Pulmonary artery endothelial cell (primary cell): ENCODE data around the gene EPRS1. TPM values are rescaled to one million over a fixed set of nuclear protein-coding genes. Genes with fewer than 3 reads are reported as not detected.
"Not testable (repeated sequence)": the region's sequence is repeated elsewhere in the genome, so short reads cannot be mapped to it uniquely, and the experiment has no call there.

Source experiments
- DNase-seq: peaks from one replicate; pipeline ENCODE4 v3.0.0-alpha.2; 2011; ENCODE audit warnings: low read depth, low spot score
- total RNA-seq: library from RNA; depleted of rRNA; stranded (reverse); fragments of >200 nt; gene quantifications from 2 replicates; pipeline ENCODE4 v1.2.3, GENCODE V29; 2014

EPRS1 gene
- total RNA-seq, 1 donor from 2014 or later: 189 TPM

DNA sequence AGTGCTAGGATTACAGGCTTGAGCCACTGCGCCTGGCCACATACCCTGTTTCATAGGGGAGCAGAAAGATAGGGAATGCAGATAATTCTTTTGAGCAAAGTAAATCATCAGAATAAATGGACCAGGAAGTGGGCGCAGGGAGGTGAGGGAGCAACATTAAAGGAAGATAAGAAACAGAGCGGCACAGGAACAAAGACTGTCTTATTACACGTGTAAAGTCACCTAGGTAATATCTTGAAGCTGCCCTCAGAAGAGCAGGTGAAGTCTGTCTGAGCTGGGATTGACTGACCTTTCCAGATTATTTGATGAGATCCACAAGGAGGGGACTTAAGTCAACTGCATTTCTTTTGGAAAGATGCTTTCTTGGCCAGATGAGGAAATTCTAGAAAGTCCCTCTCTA is 7.7 kb downstream of the EPRS1 start:
- no peak for DNase-seq

DNA sequence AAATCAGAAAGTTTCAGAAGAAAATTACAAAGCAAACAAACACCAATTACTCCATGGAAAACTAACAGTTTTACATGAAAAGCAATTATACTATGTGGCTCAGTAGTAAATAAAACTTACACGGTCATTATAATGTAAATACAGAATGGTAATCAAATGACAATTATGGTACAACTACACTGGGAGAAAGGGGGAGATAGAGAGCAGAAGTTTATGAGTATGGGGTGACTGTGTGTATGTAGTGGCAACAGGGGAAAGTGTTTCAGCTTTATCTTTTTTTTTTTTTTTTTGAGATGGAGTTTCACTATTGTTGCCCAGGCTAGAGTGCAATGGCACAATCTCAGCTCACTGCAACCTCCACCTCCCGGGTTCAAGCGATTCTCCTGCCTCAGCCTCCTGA is 8.5 kb downstream of the EPRS1 start:
- DNase-seq: not testable (repeated sequence)

DNA sequence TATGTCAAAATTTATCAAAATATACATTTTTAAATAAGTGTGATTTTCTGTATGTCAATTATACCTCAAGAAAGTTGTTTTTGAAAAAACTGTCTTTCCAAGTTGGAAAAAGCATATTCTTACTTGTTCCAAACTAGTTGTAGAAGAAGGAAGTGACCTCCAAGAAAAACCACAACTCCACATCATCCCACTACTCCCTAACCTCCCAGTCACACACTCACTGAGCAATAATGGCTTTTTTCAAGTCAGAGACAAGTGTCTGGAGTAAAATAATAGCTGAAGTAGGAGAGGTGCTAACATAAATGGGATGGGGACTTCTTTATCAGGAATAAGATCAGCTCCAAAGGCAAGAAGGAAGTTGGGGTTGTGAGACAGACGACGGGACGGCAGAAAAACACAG is 13.4 kb downstream of the EPRS1 start:
- no peak for DNase-seq

DNA sequence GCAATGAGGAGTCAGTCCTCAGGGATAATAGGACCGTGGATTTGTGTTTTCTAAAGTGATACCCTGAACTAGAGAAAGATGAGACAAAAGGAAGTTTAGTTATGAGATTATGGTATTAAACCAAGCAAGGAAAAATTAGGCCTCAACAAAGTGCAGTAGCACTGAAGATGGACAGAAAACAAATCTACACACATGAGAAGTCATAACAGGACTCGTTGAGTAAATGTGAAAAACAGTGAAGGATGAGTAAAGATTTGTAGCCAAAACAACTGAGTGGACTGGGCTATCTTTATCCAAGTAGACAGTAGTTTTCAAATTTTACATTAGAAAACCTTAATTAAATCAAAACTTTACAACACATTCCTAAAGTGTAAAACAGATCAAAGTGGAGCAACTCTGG is 15.0 kb downstream of the EPRS1 start:
- DNase-seq: no peak

DNA sequence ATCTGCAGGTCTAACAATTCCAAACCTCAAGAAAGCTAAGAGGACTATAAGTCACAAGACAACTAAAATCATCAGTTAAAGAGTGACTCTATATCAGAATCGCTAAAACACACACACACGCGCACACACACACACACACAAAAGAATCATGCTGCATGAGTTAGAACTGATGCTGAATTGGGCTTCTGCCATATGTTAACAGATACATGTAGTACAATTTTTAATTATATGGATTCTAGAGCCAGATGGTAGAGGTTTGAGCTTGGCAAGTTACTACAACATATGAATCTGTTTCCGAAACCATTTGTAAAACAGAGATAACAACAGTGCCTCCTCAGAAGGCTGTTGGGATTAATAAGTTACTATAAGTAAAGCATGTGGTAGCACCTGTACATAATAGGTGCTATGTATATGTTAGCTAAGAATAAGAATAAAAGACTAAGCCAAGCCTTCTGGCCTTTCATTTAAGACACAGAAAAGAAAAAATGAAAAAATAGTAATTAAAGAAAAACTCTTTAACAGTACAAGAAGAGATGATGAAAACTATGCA is 17.9 kb downstream of the EPRS1 start:
- no peak for DNase-seq

DNA sequence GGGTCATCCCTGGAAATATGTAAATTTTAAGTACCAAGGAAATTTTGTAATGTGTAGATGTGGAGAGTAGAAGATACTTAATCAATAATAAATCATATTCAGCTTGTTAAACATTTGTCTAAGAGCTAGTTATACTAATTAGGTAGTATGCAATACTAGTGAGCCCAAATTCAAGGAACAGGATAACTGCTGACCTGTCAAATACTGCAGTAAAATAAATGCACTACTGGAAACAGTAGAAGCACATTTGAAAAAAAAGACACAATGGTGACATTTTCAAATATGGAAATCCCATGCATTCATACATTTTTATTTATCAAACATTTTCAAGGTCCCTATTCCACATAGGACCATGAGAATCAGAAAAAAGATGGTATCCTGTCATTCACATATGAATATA is 27.2 kb downstream of the EPRS1 start:
- no peak for DNase-seq

DNA sequence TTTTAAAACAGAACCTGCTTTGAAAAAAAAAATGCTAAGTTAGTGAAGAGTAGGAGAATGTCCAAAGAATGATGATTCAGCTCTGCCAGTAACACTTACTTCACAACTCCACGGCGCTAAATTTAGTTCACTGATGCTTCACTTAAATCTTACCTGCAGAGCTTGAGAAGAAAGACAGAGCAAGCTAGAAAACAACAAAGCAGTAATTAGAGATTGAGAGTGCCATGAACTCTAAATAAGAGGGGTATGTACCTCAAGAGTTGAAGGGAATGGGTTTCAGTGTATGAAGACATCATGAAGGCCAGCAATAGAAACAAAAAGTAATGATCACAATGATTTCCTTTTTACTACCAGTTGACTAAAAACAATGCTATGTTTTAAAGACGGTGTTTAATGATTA is 32.8 kb downstream of the EPRS1 start:
- DNase-seq: no peak

DNA sequence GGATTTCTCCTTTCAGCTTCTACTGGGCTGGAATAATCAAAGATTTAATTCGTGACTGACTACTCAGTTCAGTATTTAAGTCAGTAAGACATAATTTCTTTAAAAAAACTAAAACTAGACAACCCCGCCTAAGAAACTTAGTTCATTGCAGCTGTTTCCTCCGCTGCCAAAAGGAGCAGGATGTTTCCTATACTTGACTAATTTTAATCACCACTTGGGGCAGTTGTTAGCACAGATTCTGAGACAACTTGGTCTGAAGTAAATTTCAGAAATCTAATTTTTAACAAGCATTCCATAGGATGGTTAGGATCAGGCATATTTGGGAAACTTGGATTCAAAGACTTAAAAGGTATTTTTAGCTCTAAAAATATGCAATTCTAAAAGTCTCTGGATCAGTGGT is 34.0 kb downstream of the EPRS1 start:
- DNase-seq: peak; percentile 27

DNA sequence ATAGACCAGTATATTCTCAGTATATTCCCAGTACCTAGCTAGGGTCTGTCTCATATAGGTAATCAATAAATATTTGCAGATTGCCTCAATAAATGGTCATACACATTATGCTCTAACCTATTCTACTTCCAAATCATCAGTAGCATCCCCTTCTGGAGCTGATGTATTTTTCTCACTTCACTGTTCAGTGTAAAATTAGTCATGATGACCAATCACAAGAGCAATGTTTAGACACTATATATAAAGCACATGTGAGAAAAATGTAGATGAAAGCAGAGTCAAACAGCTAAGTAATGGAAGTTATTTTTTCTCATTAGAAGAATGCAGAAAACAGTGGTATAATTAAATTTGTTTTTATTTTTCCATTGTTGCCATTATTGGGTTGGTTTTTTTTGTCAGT is 34.7 kb downstream of the EPRS1 start:
- no peak for DNase-seq

DNA sequence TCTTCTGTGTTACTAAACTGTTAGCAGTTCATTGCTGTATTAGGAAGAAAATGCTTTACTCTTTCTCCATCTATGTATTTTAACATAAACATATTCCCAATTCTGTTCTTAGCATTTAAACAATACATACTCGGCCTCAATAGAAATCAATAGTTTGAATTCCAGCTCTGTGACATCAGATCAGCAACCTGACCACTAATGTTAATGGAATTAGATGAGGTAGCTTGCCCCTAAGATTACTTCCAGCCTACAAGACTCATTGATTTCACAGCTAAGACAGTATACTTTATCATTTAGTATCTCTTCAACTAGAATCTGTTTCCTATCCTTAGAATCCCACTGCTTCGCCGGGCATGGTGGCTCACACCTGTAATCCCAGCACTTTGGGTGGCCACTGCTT is 38.9 kb downstream of the EPRS1 start:
- DNase-seq: no peak

DNA sequence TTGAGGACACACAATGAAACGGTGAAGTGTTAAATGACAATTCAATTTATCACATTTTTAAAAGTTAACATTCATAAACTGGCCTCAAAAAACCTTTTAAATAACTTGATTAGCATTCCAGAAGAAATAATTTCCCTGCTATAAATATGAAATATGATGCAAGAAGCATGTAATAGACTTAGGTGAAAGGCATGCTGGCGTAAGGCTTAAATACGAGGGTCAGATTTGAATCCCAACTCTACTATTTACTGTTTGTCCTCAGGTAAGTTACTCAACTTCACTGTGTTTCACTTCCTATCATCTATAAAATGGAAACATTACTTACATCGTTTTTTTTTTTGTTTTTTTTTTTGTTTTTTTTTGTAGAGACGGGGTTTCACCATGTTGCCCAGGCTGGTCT is 40.8 kb downstream of the EPRS1 start:
- no peak for DNase-seq

DNA sequence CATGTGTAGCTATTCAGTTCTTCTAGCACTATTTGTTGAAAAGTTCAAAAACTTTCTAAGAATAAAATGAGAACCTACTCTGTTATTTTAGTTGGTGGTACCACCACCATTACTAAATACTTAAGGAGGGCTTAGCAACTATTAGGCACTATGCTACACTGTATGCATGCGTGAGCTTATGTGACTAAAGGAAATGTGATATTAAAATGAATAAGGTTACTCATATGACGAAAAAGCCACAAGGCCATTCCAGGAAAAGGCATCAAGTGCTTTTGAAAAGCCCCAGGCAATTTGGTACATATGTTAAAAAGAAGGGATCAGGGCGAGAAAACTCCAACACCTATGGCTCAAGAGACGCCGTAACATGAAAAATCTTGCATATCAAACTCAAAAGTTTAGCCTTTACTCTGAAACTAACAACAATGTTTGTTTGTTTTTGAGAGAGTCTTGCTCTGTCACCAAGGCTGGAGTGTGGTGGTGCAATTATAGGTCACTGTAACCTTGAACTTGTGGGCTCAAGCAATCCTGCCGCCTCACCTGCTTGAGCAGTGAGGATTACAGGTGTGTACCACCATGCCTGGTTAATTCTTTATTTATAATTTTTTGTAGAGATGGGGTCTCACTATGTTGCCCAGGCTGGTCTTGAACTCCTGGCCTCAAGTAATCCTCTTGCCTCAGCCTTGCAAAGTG is 42.5 kb downstream of the EPRS1 start:
- DNase-seq: no peak

DNA sequence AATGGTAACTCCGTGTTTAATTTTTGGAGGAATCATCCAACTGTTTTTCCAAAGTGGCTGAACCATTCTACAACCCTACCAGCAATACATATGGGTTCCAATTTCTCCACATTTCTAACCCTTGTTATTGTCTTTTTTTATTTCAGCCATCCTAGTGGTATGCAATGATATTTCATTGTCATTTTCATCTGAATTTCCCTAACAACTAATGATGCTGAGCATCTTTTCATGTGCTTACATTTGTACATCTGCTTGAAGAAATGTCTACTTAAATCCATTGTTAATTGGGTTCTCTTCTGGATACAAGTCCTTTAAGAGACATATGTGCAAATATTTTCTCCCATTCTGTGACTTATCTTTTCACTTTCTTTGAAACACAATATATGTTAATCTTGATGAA is 43.3 kb downstream of the EPRS1 start:
- no peak for DNase-seq

DNA sequence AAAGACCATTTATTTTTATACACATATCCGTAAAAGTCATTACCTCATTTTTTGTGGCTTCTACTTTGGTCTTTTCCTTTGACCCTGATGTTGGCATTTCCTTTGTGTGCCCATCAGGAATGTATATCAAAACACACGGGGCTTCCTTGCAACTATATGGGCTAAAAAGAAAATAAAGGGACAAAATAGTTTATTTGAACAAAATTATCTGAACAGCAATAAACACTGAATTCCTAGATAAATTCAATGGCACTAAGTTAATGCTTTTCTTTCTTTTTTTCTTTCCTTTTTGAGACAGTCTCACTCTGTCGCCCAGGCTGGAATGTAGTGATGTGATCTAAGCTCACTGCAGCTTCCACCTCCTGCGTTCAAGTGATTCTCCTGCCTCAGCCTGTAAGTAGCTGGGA is 45.2 kb downstream of the EPRS1 start:
- DNase-seq: peak; percentile 37

DNA sequence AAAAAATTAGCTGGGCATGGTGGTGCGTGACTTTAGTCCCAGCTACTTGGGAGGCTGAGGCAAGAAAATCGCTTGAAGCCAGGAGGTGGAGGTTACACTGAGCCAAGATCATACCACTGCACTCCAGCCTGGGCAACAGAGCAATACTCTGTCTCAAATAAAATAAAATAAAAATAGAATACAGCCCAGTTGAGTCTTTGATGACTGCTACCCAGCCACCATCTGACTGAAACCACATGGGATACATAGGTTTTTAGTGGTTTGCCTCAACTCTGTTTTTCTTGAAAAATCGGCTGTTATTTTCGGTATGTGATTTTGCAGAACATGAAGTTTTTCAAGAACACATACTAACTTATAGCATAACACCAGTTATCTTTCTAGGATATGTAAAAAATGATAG is 46.5 kb downstream of the EPRS1 start:
- no peak for DNase-seq

Other genes with a start within 250 kb of the EPRS1 start
- gene SLC30A10, start 117.9 kb downstream of the EPRS1 start, total RNA-seq: under 0.01 TPM in 1 of 2 replicates, not detected in the other
- 28.2 and 42.5 TPM in 2 replicates for gene BPNT1, start 43.3 kb upstream of the EPRS1 start, total RNA-seq
- 86.2 and 86.7 TPM in 2 replicates for gene IARS2, start 47.6 kb upstream of the EPRS1 start, total RNA-seq
- 31.3 and 39.3 TPM in 2 replicates for gene RAB3GAP2, start 225.9 kb upstream of the EPRS1 start, total RNA-seq